ENCODE measurements around the gene OR51V1. TPM values are rescaled to one million over a fixed set of nuclear protein-coding genes. Genes with fewer than 3 reads are reported as not detected.
"Not testable (repeated sequence)": the region's sequence is repeated elsewhere in the genome, so short reads cannot be mapped to it uniquely, and the experiment has no call there.

Gene OR51V1
- not detected for polyA plus RNA-seq (2013, experiment 1 of 2)
- polyA plus RNA-seq (2013, experiment 2 of 2) = not detected

- WGBS, 2 experiments (ENCODE audit: insufficient coverage in 2 of 2) = 83 to 89% methylated on average over 1 of the region's 1 CpG
- Histone ChIP-seq H3K9me3 (ENCODE audit: control insufficient read depth, low read length) (no peaks in the 10 kb centered on the region), H3K36me3 (ENCODE audit: control insufficient read depth, insufficient read depth, low read length) (no peaks in the 10 kb centered on the region), H3K4me3 (ENCODE audit: extremely low read depth, insufficient read depth, low read length, poor library complexity, severe bottlenecking) (no peak within 1 kb of the TSS), H3K4me1 (ENCODE audit: control insufficient read depth, insufficient read depth, low read length, poor library complexity, severe bottlenecking) (no peaks in the 10 kb centered on the region), H3K27ac (ENCODE audit: low read depth, low read length, severe bottlenecking) (no peak within 1 kb of the TSS)
Observed at GRCh38 chr11:5200582-5200981, at the start of gene OR51V1. Gene OR51V1, minus strand, starts transcription at chr11:5200682. Its CDS starts 0 bp downstream, at chr11:5200682.

GRCh38 chr11:5249807-5250396 lies 49.4 kb upstream of the OR51V1 start, which contains the start of gene HBG1:
Gene HBG1, minus strand, starts transcription at chr11:5249857. Its CDS starts 53 bp downstream, at chr11:5249804.
- H3K9me3 ChIP-seq (ENCODE audit: control insufficient read depth, low read length); H3K4me1 ChIP-seq (ENCODE audit: control insufficient read depth, insufficient read depth, low read length, poor library complexity, severe bottlenecking); H3K27ac ChIP-seq (ENCODE audit: low read depth, low read length, severe bottlenecking); H3K4me3 ChIP-seq (ENCODE audit: extremely low read depth, insufficient read depth, low read length, poor library complexity, severe bottlenecking); H3K36me3 ChIP-seq (ENCODE audit: control insufficient read depth, insufficient read depth, low read length): not testable (repeated sequence)
- no CpG with 5 or more reads among the region's 9 CpGs for WGBS, 2 experiments (ENCODE audit: insufficient coverage in 2 of 2)

GRCh38 chr11:5248498-5248897 lies 48.0 kb upstream of the OR51V1 start:
- not testable (repeated sequence) for H3K9me3 ChIP-seq (ENCODE audit: control insufficient read depth, low read length); H3K4me3 ChIP-seq (ENCODE audit: extremely low read depth, insufficient read depth, low read length, poor library complexity, severe bottlenecking); H3K36me3 ChIP-seq (ENCODE audit: control insufficient read depth, insufficient read depth, low read length); H3K27ac ChIP-seq (ENCODE audit: low read depth, low read length, severe bottlenecking); H3K4me1 ChIP-seq (ENCODE audit: control insufficient read depth, insufficient read depth, low read length, poor library complexity, severe bottlenecking)
- WGBS, 2 experiments (ENCODE audit: insufficient coverage in 2 of 2) = 100% methylated on average over 1 of the region's 7 CpGs; no CpG with 5 or more reads in 1 of the 2 experiments

GRCh38 chr11:5247472-5248192 lies 47.1 kb upstream of the OR51V1 start:
- H3K27ac ChIP-seq (ENCODE audit: low read depth, low read length, severe bottlenecking) = no peak overlapping the region
- 79 to 94% methylated on average over 2 to 3 of the region's 3 CpGs for WGBS, 2 experiments (ENCODE audit: insufficient coverage in 2 of 2)
- H3K9me3 ChIP-seq (ENCODE audit: control insufficient read depth, low read length) = no peaks in the 10 kb centered on the region
- H3K4me3 ChIP-seq (ENCODE audit: extremely low read depth, insufficient read depth, low read length, poor library complexity, severe bottlenecking) = no peak overlapping the region
- H3K36me3 ChIP-seq (ENCODE audit: control insufficient read depth, insufficient read depth, low read length) = no peaks in the 10 kb centered on the region
- H3K4me1 ChIP-seq (ENCODE audit: control insufficient read depth, insufficient read depth, low read length, poor library complexity, severe bottlenecking) = no peaks in the 10 kb centered on the region

GRCh38 chr11:5246772-5247471 lies 46.4 kb upstream of the OR51V1 start:
- Histone ChIP-seq H3K9me3 (ENCODE audit: control insufficient read depth, low read length) (no peaks in the 10 kb centered on the region), H3K36me3 (ENCODE audit: control insufficient read depth, insufficient read depth, low read length) (no peaks in the 10 kb centered on the region), H3K27ac (ENCODE audit: low read depth, low read length, severe bottlenecking) (no peak overlapping the region), H3K4me1 (ENCODE audit: control insufficient read depth, insufficient read depth, low read length, poor library complexity, severe bottlenecking) (no peaks in the 10 kb centered on the region), H3K4me3 (ENCODE audit: extremely low read depth, insufficient read depth, low read length, poor library complexity, severe bottlenecking) (no peak overlapping the region)
- 95 to 100% methylated on average over 4 of the region's 6 CpGs for WGBS, 2 experiments (ENCODE audit: insufficient coverage in 2 of 2)

GRCh38 chr11:5245155-5245554 lies 44.7 kb upstream of the OR51V1 start:
- Histone ChIP-seq H3K4me3 (ENCODE audit: extremely low read depth, insufficient read depth, low read length, poor library complexity, severe bottlenecking) (no peak overlapping the region), H3K9me3 (ENCODE audit: control insufficient read depth, low read length) (no peaks in the 10 kb centered on the region), H3K4me1 (ENCODE audit: control insufficient read depth, insufficient read depth, low read length, poor library complexity, severe bottlenecking) (no peaks in the 10 kb centered on the region), H3K27ac (ENCODE audit: low read depth, low read length, severe bottlenecking) (no peak overlapping the region), H3K36me3 (ENCODE audit: control insufficient read depth, insufficient read depth, low read length) (no peaks in the 10 kb centered on the region)
- 84 to 96% methylated on average over 2 of the region's 2 CpGs for WGBS, 2 experiments (ENCODE audit: insufficient coverage in 2 of 2)

- H3K4me3 ChIP-seq (ENCODE audit: extremely low read depth, insufficient read depth, low read length, poor library complexity, severe bottlenecking) = no peak overlapping the region
- no peaks in the 10 kb centered on the region for H3K9me3 ChIP-seq (ENCODE audit: control insufficient read depth, low read length)
- 80 to 83% methylated on average over 1 of the region's 4 CpGs for WGBS, 2 experiments (ENCODE audit: insufficient coverage in 2 of 2)
- no peak overlapping the region for H3K27ac ChIP-seq (ENCODE audit: low read depth, low read length, severe bottlenecking)
- no peaks in the 10 kb centered on the region for H3K36me3 ChIP-seq (ENCODE audit: control insufficient read depth, insufficient read depth, low read length)
- H3K4me1 ChIP-seq (ENCODE audit: control insufficient read depth, insufficient read depth, low read length, poor library complexity, severe bottlenecking) = no peaks in the 10 kb centered on the region
Observed at GRCh38 chr11:5243816-5244180, 43.3 kb upstream of the OR51V1 start.

- Histone ChIP-seq H3K36me3 (ENCODE audit: control insufficient read depth, insufficient read depth, low read length) (no peaks in the 10 kb centered on the region), H3K4me3 (ENCODE audit: extremely low read depth, insufficient read depth, low read length, poor library complexity, severe bottlenecking) (no peak overlapping the region), H3K9me3 (ENCODE audit: control insufficient read depth, low read length) (no peaks in the 10 kb centered on the region), H3K4me1 (ENCODE audit: control insufficient read depth, insufficient read depth, low read length, poor library complexity, severe bottlenecking) (no peaks in the 10 kb centered on the region), H3K27ac (ENCODE audit: low read depth, low read length, severe bottlenecking) (no peak overlapping the region)
- WGBS, 2 experiments (ENCODE audit: insufficient coverage in 2 of 2) = 87 to 88% methylated on average over 6 to 7 of the region's 7 CpGs
Observed at GRCh38 chr11:5242933-5243815, 42.7 kb upstream of the OR51V1 start.

- no peak overlapping the region for H3K4me3 ChIP-seq (ENCODE audit: extremely low read depth, insufficient read depth, low read length, poor library complexity, severe bottlenecking)
- H3K9me3 ChIP-seq (ENCODE audit: control insufficient read depth, low read length) = no peaks in the 10 kb centered on the region
- H3K27ac ChIP-seq (ENCODE audit: low read depth, low read length, severe bottlenecking) = no peak overlapping the region
- WGBS, 2 experiments (ENCODE audit: insufficient coverage in 2 of 2) = no CpG with 5 or more reads among the region's 2 CpGs
- H3K4me1 ChIP-seq (ENCODE audit: control insufficient read depth, insufficient read depth, low read length, poor library complexity, severe bottlenecking) = no peaks in the 10 kb centered on the region
- no peaks in the 10 kb centered on the region for H3K36me3 ChIP-seq (ENCODE audit: control insufficient read depth, insufficient read depth, low read length)
Observed at GRCh38 chr11:5242208-5242607, 41.7 kb upstream of the OR51V1 start.

- 84 to 100% methylated on average over 2 of the region's 3 CpGs for WGBS, 2 experiments (ENCODE audit: insufficient coverage in 2 of 2)
- no peak overlapping the region for H3K27ac ChIP-seq (ENCODE audit: low read depth, low read length, severe bottlenecking)
- H3K4me1 ChIP-seq (ENCODE audit: control insufficient read depth, insufficient read depth, low read length, poor library complexity, severe bottlenecking) = no peaks in the 10 kb centered on the region
- H3K4me3 ChIP-seq (ENCODE audit: extremely low read depth, insufficient read depth, low read length, poor library complexity, severe bottlenecking) = no peak overlapping the region
- no peaks in the 10 kb centered on the region for H3K9me3 ChIP-seq (ENCODE audit: control insufficient read depth, low read length)
- no peaks in the 10 kb centered on the region for H3K36me3 ChIP-seq (ENCODE audit: control insufficient read depth, insufficient read depth, low read length)
Observed at GRCh38 chr11:5241458-5241857, 41.0 kb upstream of the OR51V1 start.
